IMR-90 (cell line): ENCODE measurements around the gene ZBED4. TPM values are rescaled to one million over a fixed set of nuclear protein-coding genes. Genes with fewer than 3 reads are reported as not detected.

Experiments
- ATAC-seq: fragments of 200-7000 bp; cut with Tn5 transposase; 2 replicates; pipeline ENCODE4 v1.9.1; 2020; ENCODE audit warnings: low read depth, mild to moderate bottlenecking, moderate library complexity
- BruUV-seq: library from RNA; stranded (reverse); fragments of 400-500 nt; replicated peaks from 2 replicates; lab custom pipeline; 2021; lab: Mats Ljungman, UMichigan
- CTCF ChIA-PET: fragments of 300-600 bp; formaldehyde crosslinking; extraction: SDS; loops from one replicate; lab custom pipeline; 2021; ENCODE audit warnings: antibody characterized with exemption; lab: Yijun Ruan, JAX
- POLR2A ChIA-PET: fragments of 300-600 bp; sonication (Branson Sonifier 250); formaldehyde crosslinking; loops from one replicate; lab custom pipeline; 2022; ENCODE audit warnings: antibody characterized with exemption; ENCODE audit not compliant: unreplicated experiment; lab: Charles Lee
- DNase-seq: peaks from one replicate; pipeline ENCODE4 v3.0.0; 2013
- H2AFZ ChIP-seq: replicated peaks from 2 replicates; pipeline ENCODE3; 2013; ENCODE audit warnings: low read length, mild to moderate bottlenecking; ENCODE audit not compliant: poor library complexity
- H2AK5ac ChIP-seq: 2 replicates; pipeline ENCODE4 v1.6.1; 2013; ENCODE audit warnings: low read depth, low read length, inconsistent platforms
- H2AK9ac ChIP-seq: replicated peaks from 2 replicates; pipeline ENCODE3; 2013; ENCODE audit warnings: mild to moderate bottlenecking, low read depth, low read length, moderate library complexity; ENCODE audit not compliant: poor library complexity
- H2BK120ac ChIP-seq: 2 replicates; pipeline ENCODE4 v1.6.1; 2013; ENCODE audit warnings: low read depth, low read length, inconsistent platforms
- H2BK15ac ChIP-seq: 3 replicates; pipeline ENCODE4 v1.6.1; 2013; ENCODE audit warnings: low read depth, low read length, inconsistent platforms
- H2BK20ac ChIP-seq: 2 replicates; pipeline ENCODE4 v1.6.1; 2013; ENCODE audit warnings: low read depth, mild to moderate bottlenecking, inconsistent platforms, low read length, moderate library complexity
- H2BK5ac ChIP-seq: 2 replicates; pipeline ENCODE4 v1.6.1; 2013; ENCODE audit warnings: mild to moderate bottlenecking, low read depth, low read length, inconsistent platforms; ENCODE audit not compliant: poor library complexity, severe bottlenecking
- H3K14ac ChIP-seq: replicated peaks from 2 replicates; pipeline ENCODE4 v1.6.1; 2013; ENCODE audit warnings: low read depth, low read length, inconsistent platforms
- H3K18ac ChIP-seq: 2 replicates; pipeline ENCODE4 v1.6.1; 2013; ENCODE audit warnings: low read depth, low read length, control low read depth
- H3K23ac ChIP-seq: 2 replicates; pipeline ENCODE4 v1.6.1; 2013; ENCODE audit warnings: low read depth, low read length, inconsistent platforms
- H3K27ac ChIP-seq: 2 replicates; pipeline ENCODE4 v1.5.1; 2013; ENCODE audit warnings: mild to moderate bottlenecking, control low read depth, low read length; ENCODE audit not compliant: insufficient read depth
- H3K27me3 ChIP-seq: 2 replicates; pipeline ENCODE4 v1.6.1; 2013; ENCODE audit warnings: low read length; ENCODE audit not compliant: control insufficient read depth, insufficient read depth
- H3K36me3 ChIP-seq: 2 replicates; pipeline ENCODE4 v1.6.1; 2013; ENCODE audit warnings: low read length, mixed read lengths; ENCODE audit not compliant: control insufficient read depth, insufficient read depth
- H3K4ac ChIP-seq: 2 replicates; pipeline ENCODE4 v1.6.1; 2013; ENCODE audit warnings: low read depth, low read length, inconsistent platforms
- H3K4me1 ChIP-seq: 2 replicates; pipeline ENCODE4 v1.6.1; 2013; ENCODE audit warnings: low read length, mixed read lengths; ENCODE audit not compliant: control insufficient read depth, insufficient read depth
- H3K4me2 ChIP-seq: 2 replicates; pipeline ENCODE4 v1.6.1; 2013; ENCODE audit warnings: low read depth, mild to moderate bottlenecking, control low read depth, low read length, moderate library complexity
- H3K4me3 ChIP-seq: 2 replicates; pipeline ENCODE4 v1.5.1; 2013; ENCODE audit warnings: low read depth, mild to moderate bottlenecking, control low read depth, low read length, moderate library complexity; ENCODE audit not compliant: insufficient read depth
- H3K56ac ChIP-seq: 2 replicates; pipeline ENCODE4 v1.6.1; 2013; ENCODE audit warnings: low read length, inconsistent platforms; ENCODE audit not compliant: insufficient read depth; ENCODE audit errors: extremely low read depth
- H3K79me1 ChIP-seq, 2 experiments: 2 replicates each; pipeline ENCODE4 v1.6.1; 2013; ENCODE audit warnings: low read length in 2 of 2, inconsistent platforms in 1 of 2, low read depth in 1 of 2
- H3K9ac ChIP-seq: 2 replicates; pipeline ENCODE4 v1.6.1; 2013; ENCODE audit warnings: low read depth, low read length, control low read depth
- H3K9me1 ChIP-seq: 2 replicates; pipeline ENCODE4 v1.6.1; 2013; ENCODE audit warnings: low read length, inconsistent platforms; ENCODE audit not compliant: insufficient read depth
- H3K9me3 ChIP-seq: 2 replicates; pipeline ENCODE4 v1.6.1; 2013; ENCODE audit warnings: low read length; ENCODE audit not compliant: control insufficient read depth, insufficient read depth
- H4K20me1 ChIP-seq: 2 replicates; pipeline ENCODE4 v1.6.1; 2013; ENCODE audit warnings: low read length, inconsistent platforms; ENCODE audit not compliant: insufficient read depth
- H4K5ac ChIP-seq: 2 replicates; pipeline ENCODE4 v1.6.1; 2013; ENCODE audit warnings: mild to moderate bottlenecking, low read depth, low read length, control low read depth
- H4K8ac ChIP-seq, 2 experiments: 2 replicates each; pipeline ENCODE4 v1.6.1; 2013; ENCODE audit warnings: low read depth in 2 of 2, low read length in 2 of 2, control low read depth in 1 of 2, inconsistent platforms in 1 of 2
- H4K91ac ChIP-seq: 2 replicates; pipeline ENCODE4 v1.6.1; 2013; ENCODE audit warnings: low read depth, low read length, inconsistent platforms; ENCODE audit not compliant: insufficient read depth
- CEBPB ChIP-seq: IDR thresholded peaks from 2 replicates; pipeline ENCODE4 v1.6.1; 2012; ENCODE audit warnings: low read depth, low read length, improper control_type of control experiment
- CHD1 ChIP-seq: IDR thresholded peaks from 2 replicates; pipeline ENCODE4 v1.6.1; 2012; ENCODE audit warnings: low read depth, low read length, improper control_type of control experiment
- FOS ChIP-seq: fragments of 150-350 bp; IDR thresholded peaks from 2 replicates; pipeline ENCODE4 v1.6.1; 2016; ENCODE audit warnings: low read depth, low read length
- MAFK ChIP-seq: IDR thresholded peaks from 2 replicates; pipeline ENCODE4 v1.6.1; 2012; ENCODE audit warnings: low read depth, low read length, improper control_type of control experiment
- MXI1 ChIP-seq: IDR thresholded peaks from 2 replicates; pipeline ENCODE4 v1.6.1; 2012; ENCODE audit warnings: low read depth, mild to moderate bottlenecking, low read length, moderate library complexity, borderline replicate concordance
- NFE2L2 ChIP-seq: fragments of 150-350 bp; IDR thresholded peaks from 2 replicates; pipeline ENCODE4 v1.6.1; 2016; ENCODE audit warnings: low read depth, mild to moderate bottlenecking, low read length
- POLR2A ChIP-seq: IDR thresholded peaks from 2 replicates; pipeline ENCODE4 v1.6.1; 2012; ENCODE audit warnings: mild to moderate bottlenecking, low read depth, low read length
- RAD21 ChIP-seq: IDR thresholded peaks from 2 replicates; pipeline ENCODE4 v1.6.1; 2012; ENCODE audit warnings: low read length, improper control_type of control experiment
- RCOR1 ChIP-seq: IDR thresholded peaks from 2 replicates; pipeline ENCODE4 v1.6.1; 2012; ENCODE audit warnings: mild to moderate bottlenecking, low read length, improper control_type of control experiment; ENCODE audit not compliant: insufficient replicate concordance
- RFX5 ChIP-seq: IDR thresholded peaks from 2 replicates; pipeline ENCODE4 v1.8.0; 2012; ENCODE audit warnings: low read depth, mild to moderate bottlenecking, low read length, moderate library complexity
- USF2 ChIP-seq: fragments of 150-350 bp; IDR thresholded peaks from 2 replicates; pipeline ENCODE4 v1.6.1; 2017; ENCODE audit warnings: mild to moderate bottlenecking, antibody characterized with exemption, low read length, low read depth
- WGBS, 2 experiments: methylation state at CpG; one replicate each; pipeline versions ENCODE4 v1.1.5 to v1.1.7; 2013; ENCODE audit warnings: missing lambda C conversion rate in 2 of 2; ENCODE audit not compliant: insufficient read length in 1 of 2; ENCODE audit errors: extremely low coverage in 2 of 2; 5-methylcytosine and 5-hydroxymethylcytosine counted together
- dilution Hi-C: fragments of 300-500 bp; cut with HindIII; formaldehyde crosslinking; loops from one replicate; pipeline ENCODE4 v1.14.3; 2018; ENCODE audit warnings: low sequenced_read_pairs; ENCODE audit not compliant: unreplicated experiment
- in situ Hi-C: fragments of 300-500 bp; cut with MboI; formaldehyde crosslinking; loops from 3 replicates; pipeline ENCODE4 v1.14.3; 2019; ENCODE audit warnings: low sequenced_read_pairs, inconsistent platforms, mixed read lengths
- intact Hi-C: fragments of 100-400 bp; cut with micrococcal nuclease; formaldehyde crosslinking; loops from 2 replicates; pipeline ENCODE4 v1.10.0; 2022
- polyA plus RNA-seq, 3 experiments: library from polyadenylated mRNA; depleted of rRNA; stranded (reverse); fragments of >200 nt; gene quantifications; 2 replicates each; pipeline ENCODE4 v1.2.3, GENCODE V29; 2012; ENCODE audit warnings: low replicate concordance in 1 of 3
- total RNA-seq: library from RNA; depleted of rRNA; stranded (reverse); fragments of >200 nt; gene quantifications from 2 replicates; pipeline ENCODE4 v1.2.3, GENCODE V29; 2012
- TF ChIP-seq, protein P1 (sequence below): conservative IDR thresholded peaks from 2 replicates; pipeline ENCODE4 v1.5.1; 2012; ENCODE audit warnings: mild to moderate bottlenecking, low read depth, low read length, improper control_type of control experiment

ZBED4 gene
- total and polyA plus RNA-seq, 2 of the 4 experiments (the other 2 are of a cell fraction) = 9.3 to 10.5 TPM

GRCh38 chr22:49828599-49828965, 25.1 kb upstream of the ZBED4 start:
- Histone ChIP-seq H3K27ac (no peak overlapping the region), H3K4me2 (no peak overlapping the region), H3K36me3 (peaks cover 11% of the 10 kb centered on the region), H2BK20ac (no peak overlapping the region), H4K5ac (no peak overlapping the region), H2BK15ac (no peak overlapping the region), H2BK120ac (no peak overlapping the region), H2AK5ac (no peak overlapping the region), H3K79me1 (peaks cover 0 to 21% of the 10 kb centered on the region in 2 experiments; a peak in 2 of 4 replicates), H3K56ac (no peak overlapping the region), H3K23ac (no peak overlapping the region), H4K91ac (no peak overlapping the region), H2BK5ac (no peak overlapping the region), H3K14ac (no peak overlapping the region), H3K9ac (no peak overlapping the region), H3K9me1 (peaks cover 13% of the 10 kb centered on the region), H3K27me3 (peaks cover 4% of the 10 kb centered on the region), H3K4me1 (peaks cover 10% of the 10 kb centered on the region), H3K18ac (no peak overlapping the region), H3K4me3 (no peak overlapping the region), H4K20me1 (peaks cover 32% of the 10 kb centered on the region), H2AK9ac (no peak overlapping the region), H3K9me3 (peaks cover 12% of the 10 kb centered on the region), H4K8ac (no peak overlapping the region), H2AFZ (no peak overlapping the region), H3K4ac (no peak overlapping the region)
- ChIA-PET CTCF (no interaction called here), POLR2A (no interaction called here)
- dilution Hi-C loops = no loop called here
- DNase-seq (no peak), ATAC-seq (no peak)
- in situ Hi-C loops = no loop called here
- no peak for TF ChIP-seq USF2
- no peak for TF ChIP-seq NFE2L2
- TF ChIP-seq, protein P1, sequence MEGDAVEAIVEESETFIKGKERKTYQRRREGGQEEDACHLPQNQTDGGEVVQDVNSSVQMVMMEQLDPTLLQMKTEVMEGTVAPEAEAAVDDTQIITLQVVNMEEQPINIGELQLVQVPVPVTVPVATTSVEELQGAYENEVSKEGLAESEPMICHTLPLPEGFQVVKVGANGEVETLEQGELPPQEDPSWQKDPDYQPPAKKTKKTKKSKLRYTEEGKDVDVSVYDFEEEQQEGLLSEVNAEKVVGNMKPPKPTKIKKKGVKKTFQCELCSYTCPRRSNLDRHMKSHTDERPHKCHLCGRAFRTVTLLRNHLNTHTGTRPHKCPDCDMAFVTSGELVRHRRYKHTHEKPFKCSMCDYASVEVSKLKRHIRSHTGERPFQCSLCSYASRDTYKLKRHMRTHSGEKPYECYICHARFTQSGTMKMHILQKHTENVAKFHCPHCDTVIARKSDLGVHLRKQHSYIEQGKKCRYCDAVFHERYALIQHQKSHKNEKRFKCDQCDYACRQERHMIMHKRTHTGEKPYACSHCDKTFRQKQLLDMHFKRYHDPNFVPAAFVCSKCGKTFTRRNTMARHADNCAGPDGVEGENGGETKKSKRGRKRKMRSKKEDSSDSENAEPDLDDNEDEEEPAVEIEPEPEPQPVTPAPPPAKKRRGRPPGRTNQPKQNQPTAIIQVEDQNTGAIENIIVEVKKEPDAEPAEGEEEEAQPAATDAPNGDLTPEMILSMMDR = no peak
- no peak for TF ChIP-seq RCOR1
- no peak for TF ChIP-seq FOS
- TF ChIP-seq POLR2A = no peak
- no peak for TF ChIP-seq RAD21
- TF ChIP-seq RFX5 = no peak
- TF ChIP-seq CHD1 = no peak
- no peak for TF ChIP-seq MXI1
- no peak for TF ChIP-seq MAFK
- no peak for TF ChIP-seq CEBPB
- no TSS peak for BruUV-seq
- intact Hi-C loops = no loop called here
- 100% methylated on average over 1 of the region's 14 CpGs; no CpG with 5 or more reads in 1 of the 2 experiments for WGBS, 2 experiments
